Kidney epithelial cell (primary cell): Measurements from ENCODE around the gene TCFL5. TPM values are rescaled to one million over a fixed set of nuclear protein-coding genes. Genes with fewer than 3 reads are reported as not detected.

Experiments used
- DNase-seq: peaks from one replicate; pipeline ENCODE4 v3.0.0-alpha.2; 2010; ENCODE audit warnings: low read depth
- H3K27me3 ChIP-seq: 2 replicates; pipeline ENCODE4 v1.6.0; 2011; ENCODE audit warnings: low read length; ENCODE audit not compliant: control insufficient read depth, insufficient read depth
- H3K36me3 ChIP-seq: 2 replicates; pipeline ENCODE4 v1.5.1; 2011; ENCODE audit warnings: low read length; ENCODE audit not compliant: control insufficient read depth, insufficient read depth
- H3K4me3 ChIP-seq: 2 replicates; pipeline ENCODE4 v1.5.1; 2011; ENCODE audit warnings: low read depth, mild to moderate bottlenecking, control low read depth, low read length
- CTCF ChIP-seq: IDR thresholded peaks from 2 replicates; pipeline ENCODE4 v1.5.1; 2011; ENCODE audit warnings: mild to moderate bottlenecking, moderate library complexity, low read length, control low read depth, inconsistent platforms; ENCODE audit not compliant: insufficient read depth, poor library complexity, severe bottlenecking
- total RNA-seq: library from RNA; depleted of rRNA; stranded (reverse); fragments of >200 nt; gene quantifications from 2 replicates; pipeline ENCODE4 v1.2.3, GENCODE V29; 2015

The TCFL5 gene
- total RNA-seq, 1 donor from 2014 or later, result 5.4 TPM

GRCh38 chr20:62906647-62907375, 45.2 kb upstream of the TCFL5 start:
- peaks cover 13% of the 10 kb centered on the region for H3K36me3 ChIP-seq
- no peak for TF ChIP-seq CTCF
- no peak for DNase-seq
- H3K27me3 ChIP-seq, result no peaks in the 10 kb centered on the region
- H3K4me3 ChIP-seq, result no peak overlapping the region

GRCh38 chr20:62906209-62906608, 44.6 kb upstream of the TCFL5 start:
- no peak for DNase-seq
- peaks cover 13% of the 10 kb centered on the region for H3K36me3 ChIP-seq
- H3K27me3 ChIP-seq, result no peaks in the 10 kb centered on the region
- no peak overlapping the region for H3K4me3 ChIP-seq
- TF ChIP-seq CTCF, result no peak

- no peak overlapping the region for H3K4me3 ChIP-seq
- H3K27me3 ChIP-seq, result no peaks in the 10 kb centered on the region
- DNase-seq, result no peak
- TF ChIP-seq CTCF, result no peak
- peaks cover 13% of the 10 kb centered on the region for H3K36me3 ChIP-seq
Observed at GRCh38 chr20:62905536-62906117, 44.0 kb upstream of the TCFL5 start.

GRCh38 chr20:62902926-62903615, 41.4 kb upstream of the TCFL5 start:
- Histone ChIP-seq H3K36me3 (peaks cover 11% of the 10 kb centered on the region), H3K4me3 (no peak overlapping the region), H3K27me3 (no peaks in the 10 kb centered on the region)
- DNase-seq, result no peak
- TF ChIP-seq CTCF, result no peak

GRCh38 chr20:62901891-62902290, 40.3 kb upstream of the TCFL5 start:
- Histone ChIP-seq H3K4me3 (no peak overlapping the region), H3K27me3 (no peaks in the 10 kb centered on the region), H3K36me3 (peaks cover 10% of the 10 kb centered on the region)
- no peak for DNase-seq
- TF ChIP-seq CTCF, result no peak
